GM19452 (cell line): Measurements from ENCODE around the gene MARCHF6.
A peak's percentile ranks its signal among the peaks of the same experiment; 100 is the strongest.

ENCODE experiments used
- ATAC-seq: cut with Tn5 transposase; IDR thresholded peaks from one replicate; pipeline ENCODE4 v1.9.1; 2021; ENCODE audit not compliant: unreplicated experiment

Gene MARCHF6

GRCh38 chr5:10353241-10354047 lies at the start of gene MARCHF6:
Gene MARCHF6, plus strand, starts transcription at chr5:10353695. Its CDS starts 204 bp downstream, at chr5:10353899.
- ATAC-seq: peak; percentile 84

GRCh38 chr5:10303699-10304170 lies 49.8 kb upstream of the MARCHF6 start:
- ATAC-seq: no peak

- ATAC-seq: no peak
Measured at GRCh38 chr5:10304932-10305331, 48.6 kb upstream of the MARCHF6 start.

- ATAC-seq: no peak
Measured at GRCh38 chr5:10306114-10306513, 47.4 kb upstream of the MARCHF6 start.

- ATAC-seq: no peak
Measured at GRCh38 chr5:10306806-10307205, 46.7 kb upstream of the MARCHF6 start.

- peak; percentile 79 for ATAC-seq
Measured at GRCh38 chr5:10307206-10308148, 46.0 kb upstream of the MARCHF6 start, which contains the start of gene CMBL. Gene CMBL, minus strand, starts transcription at chr5:10307902. Its CDS starts 17,140 bp downstream, at chr5:10290762.

- ATAC-seq: no peak
Measured at GRCh38 chr5:10308844-10309243, 44.7 kb upstream of the MARCHF6 start.

GRCh38 chr5:10310066-10310779 lies 43.3 kb upstream of the MARCHF6 start:
- ATAC-seq: no peak

GRCh38 chr5:10310835-10311570 lies 42.5 kb upstream of the MARCHF6 start:
- ATAC-seq: peak; percentile 64

GRCh38 chr5:10311595-10312425 lies 41.7 kb upstream of the MARCHF6 start:
- no peak for ATAC-seq

GRCh38 chr5:10315201-10315600 lies 38.3 kb upstream of the MARCHF6 start:
- no peak for ATAC-seq

GRCh38 chr5:10315824-10316509 lies 37.5 kb upstream of the MARCHF6 start:
- ATAC-seq: no peak

GRCh38 chr5:10317825-10318682 lies 35.4 kb upstream of the MARCHF6 start:
- ATAC-seq: peak; percentile 92

- no peak for ATAC-seq
Measured at GRCh38 chr5:10319202-10319851, 34.2 kb upstream of the MARCHF6 start.

- no peak for ATAC-seq
Measured at GRCh38 chr5:10320793-10321192, 32.7 kb upstream of the MARCHF6 start.

- no peak for ATAC-seq
Measured at GRCh38 chr5:10321882-10322281, 31.6 kb upstream of the MARCHF6 start.
